HG02943 (cell line): ENCODE results near the gene NME3.
"Not testable (repeated sequence)": the region's sequence is repeated elsewhere in the genome, so short reads cannot be mapped to it uniquely, and the experiment has no call there.

Source experiments
- ATAC-seq: cut with Tn5 transposase; IDR thresholded peaks from one replicate; pipeline ENCODE4 v1.9.1; 2021; ENCODE audit warnings: mild to moderate bottlenecking, low read depth, moderate library complexity; ENCODE audit not compliant: unreplicated experiment

NME3 gene

DNA sequence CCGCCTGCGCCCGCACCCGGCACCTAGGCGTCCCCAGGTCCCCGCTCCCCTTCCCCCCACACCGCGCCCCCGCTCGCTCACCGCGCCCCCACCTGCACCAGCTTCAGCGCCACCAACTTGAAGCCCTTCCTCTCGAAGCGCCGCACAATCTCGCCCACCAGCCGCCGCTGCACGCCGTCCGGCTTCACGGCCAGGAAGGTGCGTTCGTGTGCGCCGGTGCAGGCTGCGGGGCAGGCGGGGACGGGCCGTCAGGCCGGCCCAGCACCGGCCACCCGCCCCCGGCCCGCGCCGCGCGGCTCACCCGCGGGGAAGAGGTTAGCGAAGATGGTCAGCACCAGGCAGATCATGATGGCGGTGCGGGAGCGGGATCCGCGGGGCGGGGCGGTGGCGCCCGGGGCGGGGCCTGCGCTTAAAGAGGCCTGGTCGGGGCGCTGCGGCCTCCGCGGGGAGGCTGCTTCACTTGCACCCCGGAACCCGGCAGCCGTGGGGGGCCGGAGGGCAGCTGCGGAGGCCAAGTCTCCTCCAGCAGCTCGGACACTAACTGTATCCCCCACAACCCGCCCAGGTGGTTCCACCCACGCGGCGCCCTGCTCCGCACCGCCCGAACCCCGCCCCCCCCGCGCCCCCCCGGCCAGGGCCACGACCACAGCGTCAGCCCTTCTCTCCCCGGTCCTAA is at the start of gene NME3:
NME3 (minus strand) TSS at position 356 of the 676 bp plus-strand sequence; CDS start at position 347, 9 bp downstream.
- no peak for ATAC-seq

DNA sequence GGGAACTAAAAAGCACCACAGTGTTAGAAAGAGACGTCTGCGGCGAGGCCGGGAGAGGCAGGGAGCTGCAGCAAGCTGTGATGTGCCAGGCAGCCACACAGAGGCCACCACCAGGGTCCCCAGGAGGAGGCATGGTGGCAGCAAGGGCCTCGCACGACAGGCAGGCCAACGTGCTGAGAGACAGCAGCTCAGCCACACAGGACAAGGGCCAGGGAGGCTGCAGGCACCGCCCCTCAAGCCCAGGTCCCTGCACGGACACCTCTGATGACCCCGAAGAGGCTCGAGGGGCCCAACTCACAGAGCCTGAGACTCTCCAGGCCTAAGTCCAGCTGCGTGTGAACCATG is 49.6 kb upstream of the NME3 start:
- no peak for ATAC-seq

DNA sequence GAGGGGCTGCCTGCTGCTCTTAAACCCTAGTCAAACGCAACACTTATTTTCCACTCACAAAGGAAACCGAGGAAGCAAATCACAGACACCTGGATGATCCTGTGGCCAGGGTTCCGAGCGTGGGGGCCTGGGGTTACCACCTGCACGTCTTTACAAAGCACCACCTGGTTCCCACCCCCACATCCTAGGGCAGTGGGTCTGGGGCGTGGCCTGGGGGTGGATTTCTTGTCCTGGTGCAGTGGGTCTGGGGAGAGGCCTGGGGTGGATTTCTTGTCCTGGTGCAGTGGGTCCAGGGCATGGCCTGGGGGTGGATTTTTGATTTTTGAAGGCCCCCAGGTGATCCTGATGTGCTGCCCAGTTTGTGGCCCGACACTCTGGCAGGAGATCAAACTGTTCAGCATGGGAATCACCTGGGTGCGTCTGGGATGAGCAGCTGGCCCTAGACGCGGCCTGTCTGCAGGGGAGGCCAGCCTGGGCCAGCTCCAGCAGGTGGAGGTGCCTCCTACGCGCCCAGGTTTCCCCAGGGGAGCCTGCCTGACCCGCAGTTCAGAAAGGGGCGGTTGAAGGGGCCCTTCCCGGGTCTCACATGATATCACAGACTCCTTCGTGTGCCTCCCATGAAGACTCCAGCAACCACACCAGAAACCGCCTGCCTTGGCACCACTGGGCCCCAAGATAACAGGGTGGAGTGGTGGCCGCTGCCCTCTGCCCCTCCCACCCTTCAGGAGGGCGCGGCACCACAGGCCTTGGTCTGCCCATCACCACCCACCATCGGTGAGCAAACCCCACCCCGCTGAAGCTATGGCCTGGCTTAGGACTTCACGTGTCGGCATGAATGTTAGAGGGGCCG is 49.0 kb upstream of the NME3 start:
- ATAC-seq, result no peak

DNA sequence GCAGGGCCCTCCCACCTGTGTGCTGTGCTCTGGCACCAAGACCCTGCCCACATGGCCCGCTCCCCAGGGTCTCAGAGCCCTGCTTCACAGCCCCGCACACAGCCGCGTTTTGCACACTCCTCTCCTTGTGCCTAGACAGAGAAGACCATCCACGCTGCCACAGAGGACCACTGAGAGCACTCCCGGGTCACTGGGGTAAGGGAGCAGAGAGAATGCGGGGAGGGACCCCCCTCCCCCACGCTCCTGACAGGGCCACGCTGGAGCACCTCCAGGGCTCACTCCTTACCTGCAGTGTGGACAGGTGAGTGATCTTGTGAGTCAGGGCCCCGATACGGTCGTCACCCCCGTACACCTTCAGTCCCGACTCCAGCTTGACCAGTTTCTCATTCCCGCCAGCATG is 48.3 kb upstream of the NME3 start:
- ATAC-seq, result no peak

DNA sequence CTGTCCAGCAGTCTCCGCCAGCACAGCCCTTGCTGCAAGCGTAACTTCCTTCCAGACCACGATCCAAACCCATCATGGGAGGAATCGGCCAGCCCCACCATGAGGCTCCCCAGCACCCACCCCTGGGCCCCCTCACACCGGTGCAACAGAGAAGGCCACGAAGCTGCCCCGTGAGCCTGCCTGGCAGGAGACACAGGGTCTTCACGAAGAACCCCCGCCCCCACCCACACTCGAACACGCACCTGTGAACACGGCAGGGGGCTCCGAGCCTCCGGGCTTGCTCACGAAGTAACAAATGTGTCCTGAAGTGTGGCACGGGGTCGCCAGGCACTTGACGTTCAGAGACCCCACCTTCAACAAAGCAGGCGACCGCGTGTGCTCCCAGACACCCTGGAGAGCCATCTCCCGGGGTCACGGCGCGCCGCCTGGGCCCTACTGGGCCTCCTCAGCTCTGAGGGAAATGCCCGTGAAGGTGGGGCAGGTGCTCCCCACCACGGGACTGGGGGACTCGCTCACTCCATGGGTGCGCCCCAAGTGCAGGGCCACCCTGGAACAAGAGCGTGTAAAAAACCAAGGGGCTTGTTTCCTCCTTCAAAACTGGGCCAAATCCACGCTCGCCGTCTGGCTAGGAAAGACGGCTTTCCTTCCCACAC is 47.7 kb upstream of the NME3 start:
- ATAC-seq, result no peak

DNA sequence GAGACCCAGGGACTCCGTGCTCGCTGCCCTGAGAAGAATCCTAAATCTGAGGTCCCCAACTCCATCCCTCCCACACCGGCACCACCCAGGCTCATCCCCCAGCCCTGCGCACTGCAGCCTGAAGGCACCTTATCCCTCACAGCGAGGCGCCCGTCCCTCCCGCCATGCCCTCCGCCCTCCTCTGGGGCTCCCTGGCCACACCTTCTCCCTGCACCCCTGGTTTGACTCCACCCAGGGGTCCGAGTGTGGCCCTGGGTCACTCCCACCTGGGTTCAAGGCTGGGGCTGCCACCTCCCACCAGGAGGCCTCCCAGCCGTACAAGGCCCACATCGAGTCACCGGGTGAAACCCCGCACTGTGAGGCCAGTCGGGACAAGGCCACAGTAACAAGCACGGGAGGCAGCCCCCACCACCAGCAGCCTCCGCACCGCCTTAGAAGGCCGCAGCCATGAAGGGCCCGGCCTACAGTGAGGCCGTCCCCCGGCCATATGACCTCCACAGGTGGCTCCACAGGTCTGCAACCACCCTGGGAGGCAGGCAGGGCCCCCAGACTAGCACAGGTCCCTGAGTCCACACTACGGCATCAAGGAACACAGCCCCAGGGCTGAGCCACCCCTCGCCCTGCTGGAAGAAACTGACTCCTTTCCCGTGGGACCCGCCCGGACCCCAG is 47.0 kb upstream of the NME3 start:
- no peak for ATAC-seq

DNA sequence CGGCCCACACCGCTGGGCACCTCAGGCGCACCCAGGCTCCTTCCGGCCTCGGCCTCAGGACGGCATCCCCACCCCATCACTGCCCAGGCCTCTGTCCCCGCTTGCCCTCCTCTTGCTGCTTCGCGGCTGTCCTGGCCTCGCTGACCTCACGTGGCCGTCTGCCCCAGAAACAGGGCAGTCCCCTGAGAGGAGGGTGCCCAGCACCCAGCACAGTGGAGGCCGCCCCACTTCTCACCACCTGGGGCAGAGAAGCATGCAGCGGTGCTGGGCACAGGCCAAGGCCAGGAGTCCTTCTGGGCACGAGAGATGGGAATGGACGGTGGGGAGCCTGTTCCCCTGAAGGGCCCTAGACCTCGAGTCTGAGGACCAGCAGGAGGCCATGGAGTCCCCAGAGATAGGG is 46.4 kb upstream of the NME3 start:
- no peak for ATAC-seq

DNA sequence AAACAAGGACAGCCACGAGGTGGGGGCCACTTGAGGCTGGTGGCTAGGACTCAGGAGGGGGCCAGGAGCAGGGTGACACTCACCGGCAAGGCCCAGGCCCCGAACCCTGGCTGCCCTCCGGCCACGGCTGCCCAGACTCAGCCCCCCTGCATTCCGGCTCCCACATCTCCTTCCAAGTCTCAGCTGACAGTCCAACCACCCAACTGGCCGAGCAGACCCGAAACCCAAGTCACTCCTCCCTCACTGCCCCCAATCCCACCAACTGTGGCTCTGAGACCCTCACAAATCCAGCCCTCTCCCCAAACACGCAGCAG is 45.9 kb upstream of the NME3 start:
- ATAC-seq, result no peak

DNA sequence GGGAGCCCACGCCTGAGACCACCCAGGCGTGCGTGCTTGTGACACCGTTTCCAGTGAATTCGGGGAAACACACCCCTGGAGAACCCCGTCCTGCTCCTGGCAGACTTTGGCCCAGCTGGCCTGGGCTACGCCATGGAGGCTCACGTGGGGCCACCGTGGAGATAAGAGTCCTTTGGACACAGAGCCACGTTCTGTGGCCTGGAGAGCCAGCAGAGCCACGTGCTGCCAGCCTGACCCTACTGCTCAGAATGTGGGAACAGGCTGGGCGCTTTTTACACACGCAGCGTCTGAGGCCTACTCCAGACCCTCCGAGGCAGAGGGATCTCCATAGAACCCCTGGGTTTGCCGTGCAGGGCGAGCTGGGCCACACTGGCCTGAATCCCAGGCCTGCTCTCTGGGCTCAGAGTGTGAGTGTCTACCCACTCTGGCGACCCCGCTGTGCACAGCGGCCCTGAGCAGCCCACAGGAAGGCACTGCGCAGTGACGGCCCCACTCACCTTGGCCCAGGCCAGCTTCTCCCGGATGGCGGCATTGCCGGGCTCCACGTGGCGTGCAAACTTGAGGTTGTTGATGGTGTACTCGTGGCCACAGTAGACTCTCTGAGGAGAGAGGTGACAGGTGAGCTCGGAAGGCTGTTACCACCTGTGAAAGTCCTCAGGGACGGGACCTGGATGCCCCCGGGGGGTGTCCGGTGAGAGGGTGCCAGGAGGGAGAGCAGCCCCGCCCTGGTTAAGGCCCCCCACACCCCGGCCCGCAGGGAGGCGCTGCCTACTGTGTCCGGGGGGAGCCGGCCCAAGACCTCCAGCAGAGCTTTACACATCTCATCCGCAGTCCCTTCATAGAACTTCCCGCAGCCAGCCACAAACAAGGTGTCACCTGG is 45.3 kb upstream of the NME3 start:
- ATAC-seq, result no peak

DNA sequence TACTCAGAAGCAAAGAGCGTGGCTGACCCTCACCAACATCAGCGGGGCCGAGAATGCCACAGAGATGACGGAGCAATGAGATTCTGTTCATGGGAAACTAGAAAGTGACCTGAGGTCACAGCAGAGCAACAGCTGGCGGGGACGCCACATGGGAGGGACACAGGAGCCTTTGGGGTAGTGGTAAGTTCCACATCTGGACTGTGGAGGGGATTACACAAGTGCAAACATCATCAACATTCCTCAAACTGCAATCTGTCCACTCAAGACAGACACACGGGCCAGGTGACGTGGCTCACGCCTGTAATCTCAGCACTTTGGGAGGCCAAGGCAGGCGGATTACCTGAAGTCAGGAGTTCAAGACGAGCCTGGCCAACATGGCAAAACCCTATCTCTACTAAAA is 44.1 kb upstream of the NME3 start:
- no peak for ATAC-seq

DNA sequence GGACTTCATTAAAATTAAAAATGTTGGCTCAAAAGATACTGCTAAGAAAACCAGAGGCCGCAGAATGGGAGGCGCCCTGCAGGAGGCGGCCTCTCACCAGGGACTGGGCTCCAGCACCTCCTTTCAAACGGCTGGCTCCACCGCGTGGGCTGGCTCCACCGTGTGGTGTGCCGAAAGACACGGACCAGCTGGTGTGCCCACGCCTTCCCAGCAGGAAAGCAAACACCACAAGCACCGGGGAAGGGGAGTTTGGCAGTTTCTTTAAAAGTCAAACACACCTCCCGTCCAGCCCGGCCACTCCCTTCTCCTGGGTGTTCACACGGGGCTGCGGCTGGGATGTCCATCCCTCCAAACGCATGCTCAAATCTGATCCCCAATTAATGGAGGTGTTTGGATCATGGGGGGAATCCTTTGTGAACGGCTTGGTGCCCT is 41.4 kb upstream of the NME3 start:
- ATAC-seq, result no peak

DNA sequence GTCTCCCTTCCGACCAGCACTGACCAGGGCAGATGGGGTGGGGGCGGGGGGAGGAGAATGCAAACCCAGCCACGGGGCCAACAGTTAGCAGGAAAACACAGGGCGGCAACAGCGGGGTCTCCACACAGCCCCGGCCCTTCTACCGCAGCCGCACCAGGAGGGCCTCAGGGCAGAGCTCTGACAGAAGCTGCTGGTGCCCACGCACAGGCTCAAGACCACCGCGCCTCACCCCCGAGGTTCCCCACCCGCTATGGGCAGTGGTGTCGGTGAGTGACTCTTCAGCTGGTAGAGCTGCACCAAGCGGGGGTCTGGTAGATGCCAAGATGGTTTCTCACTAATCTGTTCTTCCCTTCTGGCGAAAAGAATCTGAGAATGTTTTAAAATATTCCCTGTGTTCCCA is 39.2 kb upstream of the NME3 start:
- ATAC-seq, result no peak

DNA sequence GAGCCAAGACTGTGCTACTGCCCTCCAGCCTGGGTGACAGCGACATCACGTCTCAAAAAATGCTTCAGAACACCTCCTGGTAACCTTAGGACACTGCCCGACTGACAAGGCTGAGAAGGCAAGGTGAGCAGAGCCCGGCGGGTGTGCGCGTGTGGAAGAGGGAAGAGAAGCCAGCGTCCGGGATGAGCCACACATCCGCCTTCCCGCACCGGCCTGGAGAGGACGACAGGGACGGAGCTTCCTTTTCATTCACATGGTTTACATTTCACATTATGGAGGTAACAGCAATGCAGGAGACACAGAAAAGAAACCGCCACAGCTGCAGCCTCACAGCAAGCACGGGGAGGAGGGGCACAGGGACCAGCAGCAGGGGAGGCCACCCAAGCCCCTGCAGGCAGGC is 38.8 kb upstream of the NME3 start:
- ATAC-seq, result no peak

DNA sequence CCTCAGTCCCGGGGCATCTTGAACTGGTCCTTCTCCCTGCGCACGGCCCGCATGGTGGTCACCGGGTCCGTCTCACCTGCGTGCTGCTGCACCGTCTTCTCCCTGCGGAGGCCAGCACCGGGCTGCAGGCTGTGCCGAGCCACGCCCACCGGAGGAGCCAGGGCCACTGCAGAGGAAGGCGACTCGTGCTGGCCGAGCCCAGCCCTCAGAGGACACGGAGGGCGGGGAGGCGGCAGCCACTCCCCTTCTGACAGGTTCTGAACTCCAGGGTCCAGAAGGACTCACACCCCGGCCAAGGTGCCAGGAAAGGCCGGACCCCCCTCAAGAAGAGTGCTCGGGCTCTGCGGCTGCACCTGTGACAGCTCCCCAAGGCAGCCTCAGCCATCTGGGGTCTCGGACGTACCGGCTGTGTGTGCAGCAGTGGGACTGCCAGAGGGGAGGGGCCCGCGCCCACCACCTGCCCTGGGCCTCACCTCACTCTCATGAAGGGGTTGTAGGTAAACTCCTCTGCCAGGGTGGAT is 38.0 kb upstream of the NME3 start:
- ATAC-seq, result no peak

DNA sequence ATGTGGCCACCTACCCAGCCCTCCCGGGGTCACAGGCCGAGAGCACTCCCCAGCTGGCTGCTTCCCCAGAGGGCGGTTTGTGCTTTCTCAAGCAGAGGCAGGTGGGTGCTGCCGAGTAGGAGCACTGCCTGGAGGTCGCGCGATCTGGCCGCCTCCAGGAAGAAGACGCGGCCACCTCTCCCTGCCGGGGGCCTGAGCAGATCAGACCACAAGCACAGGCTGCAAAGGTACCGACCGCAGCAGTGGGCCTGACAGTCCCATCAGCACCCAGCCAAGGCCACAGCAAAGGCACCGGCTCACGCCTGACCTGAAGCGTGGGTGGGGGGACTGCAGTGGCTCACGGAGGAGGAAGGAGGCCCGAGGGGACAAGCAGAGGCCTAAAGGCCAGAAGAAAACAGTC is 37.3 kb upstream of the NME3 start:
- ATAC-seq, result no peak

DNA sequence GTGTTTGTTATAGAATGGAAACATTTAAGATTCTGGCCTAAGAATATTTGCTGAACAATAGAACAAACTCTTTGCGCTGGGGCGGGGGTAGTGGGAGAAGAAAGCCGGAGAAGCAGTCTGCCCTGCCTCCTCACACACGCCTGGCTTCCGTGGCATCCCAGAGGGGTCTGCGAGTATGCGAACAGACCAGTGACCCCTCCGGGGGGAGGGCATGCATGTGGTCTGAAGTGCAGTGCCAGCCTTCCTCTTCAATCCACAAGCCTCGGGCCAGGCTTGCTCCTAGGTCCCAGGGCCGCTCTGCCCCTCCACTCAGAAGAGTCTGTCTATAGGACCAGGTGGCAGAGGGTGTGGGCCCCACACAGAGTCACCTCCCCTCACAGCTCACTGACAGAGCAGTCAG is 36.3 kb upstream of the NME3 start:
- no peak for ATAC-seq

DNA sequence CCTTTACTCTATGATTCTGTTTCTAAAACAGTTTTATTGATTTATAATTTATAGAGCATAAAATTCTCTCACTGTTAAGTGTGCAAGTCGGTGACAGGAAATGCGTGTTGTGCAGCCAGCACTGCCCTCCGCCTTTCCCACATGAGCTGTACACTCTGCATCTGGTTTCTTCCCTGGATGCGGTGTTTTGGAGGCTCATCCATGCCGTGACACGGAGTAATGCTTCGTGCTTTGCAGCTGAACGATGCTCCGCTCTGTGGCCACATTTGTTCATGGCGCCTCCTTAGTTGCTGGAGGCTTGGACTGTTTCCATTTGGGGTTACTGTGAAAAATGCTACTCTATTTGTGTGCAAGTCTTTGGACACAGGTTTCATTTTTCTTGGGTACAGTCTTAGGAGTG is 29.4 kb upstream of the NME3 start:
- no peak for ATAC-seq

DNA sequence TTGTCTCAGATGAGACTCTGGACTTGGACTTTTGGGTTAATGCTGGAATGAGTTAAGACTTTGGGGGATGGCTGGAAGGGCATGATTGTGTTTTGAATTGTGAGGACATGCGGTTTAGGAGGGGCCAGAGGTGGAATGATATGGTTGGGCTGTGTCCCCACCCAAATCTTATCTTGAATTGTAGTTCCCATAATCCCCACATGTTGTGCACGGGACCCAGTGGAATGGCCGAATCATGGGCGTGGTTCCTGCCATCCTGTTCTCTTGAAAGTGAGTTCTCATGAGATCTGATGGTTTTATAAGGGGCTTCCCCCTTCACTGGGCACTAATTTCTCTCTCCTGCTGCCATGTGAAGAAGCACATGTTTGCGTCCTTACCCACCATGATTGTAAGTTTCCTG is 27.9 kb upstream of the NME3 start:
- ATAC-seq, result not testable (repeated sequence)

DNA sequence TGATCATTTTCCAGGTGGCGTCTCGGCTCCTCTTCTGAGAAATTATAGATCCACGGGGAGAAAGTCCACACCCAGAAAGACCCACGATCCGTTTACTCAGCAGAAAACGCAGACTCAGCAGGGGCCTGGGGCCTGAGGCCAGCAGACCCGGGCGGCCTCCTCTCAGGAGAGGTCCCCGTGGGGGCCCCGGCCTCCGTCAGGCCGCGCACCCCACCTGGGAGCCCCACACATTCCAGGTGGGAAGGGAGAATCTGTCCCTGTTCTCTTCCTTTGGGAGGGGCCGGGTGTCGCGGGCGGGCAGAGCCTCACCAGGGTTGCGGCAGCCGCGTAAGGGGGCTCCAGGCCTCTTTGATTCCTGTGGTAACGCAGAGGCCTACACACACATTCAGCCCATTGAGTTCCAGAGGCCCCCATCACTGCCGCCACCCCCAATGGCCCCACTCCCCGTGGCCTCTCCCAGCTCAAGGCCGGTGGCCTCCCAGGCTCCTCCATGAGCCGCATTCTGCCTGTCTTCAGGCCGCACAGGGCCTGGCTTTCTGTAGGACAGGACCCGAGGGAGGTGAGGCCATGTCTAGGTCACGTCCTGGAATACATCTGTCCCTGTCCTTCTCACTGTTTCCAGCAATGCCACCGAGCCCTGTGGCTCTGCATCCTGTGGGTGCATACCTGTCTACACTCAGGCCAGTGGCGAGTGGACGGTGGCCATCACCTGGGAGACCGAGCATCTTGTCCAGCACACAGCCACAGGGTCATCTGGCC is 23.7 kb upstream of the NME3 start:
- ATAC-seq, result no peak
